Measurements from ENCODE around the gene MEIS2. TPM values are rescaled to one million over a fixed set of nuclear protein-coding genes. Genes with fewer than 3 reads are reported as not detected.

The MEIS2 gene
- total RNA-seq, 1 experiment from 2014 or later = 9.3 TPM

- intact Hi-C loops (cut with micrococcal nuclease; ENCODE audit: unreplicated experiment) = no loop called here
Observed at GRCh38 chr15:37034392-37034791, 66.0 kb downstream of the MEIS2 start.

GRCh38 chr15:37032091-37032775, 68.1 kb downstream of the MEIS2 start:
- H3K4me3 ChIP-seq (ENCODE audit: low read depth, low read length, poor library complexity, severe bottlenecking) = no peak overlapping the region
- peaks cover 18% of the 10 kb centered on the region for H3K4me1 ChIP-seq (ENCODE audit: insufficient read depth, low read length, poor library complexity, severe bottlenecking)
- ChIA-PET POLR2A (ENCODE audit: low non-redundant PET) (interaction anchor here (0.6 kb wide), 1 partner anchor 69 kb away, joined by 3 read pairs; no protein-coding TSS in a partner anchor), CTCF (no interaction called here)
- no peaks in the 10 kb centered on the region for H3K36me3 ChIP-seq (ENCODE audit: insufficient read depth, low read length, poor library complexity, severe bottlenecking)
- no peaks in the 10 kb centered on the region for H3K9me3 ChIP-seq (ENCODE audit: low read depth, low read length, poor library complexity, severe bottlenecking)
- H3K27ac ChIP-seq (ENCODE audit: low read depth, low read length, poor library complexity, severe bottlenecking) = no peak overlapping the region
- no TSS peak for BruUV-seq (replicated peaks)
- no peaks in the 10 kb centered on the region for H3K27me3 ChIP-seq (replicated peaks; ENCODE audit: insufficient read depth, low read depth, low read length, poor library complexity)
- no peak for DNase-seq (ENCODE audit: low spot score)
- TF ChIP-seq CTCF (conservative IDR thresholded peaks at IDR 0.05; ENCODE audit: low read depth, low read length) (no peak), EZH2 (IDR thresholded peaks at IDR 0.05; ENCODE audit: borderline replicate concordance, low read depth, low read length, poor library complexity, severe bottlenecking) (no peak)
- intact Hi-C loops (cut with micrococcal nuclease; ENCODE audit: unreplicated experiment) = no loop called here

More at GRCh38 chr15:37034392-37034791, 66.0 kb downstream of the MEIS2 start:
- no peaks in the 10 kb centered on the region for H3K27me3 ChIP-seq (replicated peaks; ENCODE audit: insufficient read depth, low read depth, low read length, poor library complexity)
- no peaks in the 10 kb centered on the region for H3K36me3 ChIP-seq (ENCODE audit: insufficient read depth, low read length, poor library complexity, severe bottlenecking)
- ChIA-PET CTCF (no interaction called here), POLR2A (ENCODE audit: low non-redundant PET) (no interaction called here)
- H3K4me3 ChIP-seq (ENCODE audit: low read depth, low read length, poor library complexity, severe bottlenecking) = no peak overlapping the region
- no peaks in the 10 kb centered on the region for H3K9me3 ChIP-seq (ENCODE audit: low read depth, low read length, poor library complexity, severe bottlenecking)
- no peak for DNase-seq (ENCODE audit: low spot score)
- BruUV-seq (replicated peaks) = no TSS peak
- H3K27ac ChIP-seq (ENCODE audit: low read depth, low read length, poor library complexity, severe bottlenecking) = no peak overlapping the region
- peaks cover 5% of the 10 kb centered on the region for H3K4me1 ChIP-seq (ENCODE audit: insufficient read depth, low read length, poor library complexity, severe bottlenecking)
- TF ChIP-seq CTCF (conservative IDR thresholded peaks at IDR 0.05; ENCODE audit: low read depth, low read length) (no peak), EZH2 (IDR thresholded peaks at IDR 0.05; ENCODE audit: borderline replicate concordance, low read depth, low read length, poor library complexity, severe bottlenecking) (no peak)

GRCh38 chr15:37031198-37031597, 69.2 kb downstream of the MEIS2 start:
- Histone ChIP-seq H3K27me3 (replicated peaks; ENCODE audit: insufficient read depth, low read depth, low read length, poor library complexity) (no peaks in the 10 kb centered on the region), H3K4me1 (ENCODE audit: insufficient read depth, low read length, poor library complexity, severe bottlenecking) (peaks cover 21% of the 10 kb centered on the region), H3K9me3 (ENCODE audit: low read depth, low read length, poor library complexity, severe bottlenecking) (no peaks in the 10 kb centered on the region), H3K27ac (ENCODE audit: low read depth, low read length, poor library complexity, severe bottlenecking) (no peak overlapping the region), H3K36me3 (ENCODE audit: insufficient read depth, low read length, poor library complexity, severe bottlenecking) (no peaks in the 10 kb centered on the region), H3K4me3 (ENCODE audit: low read depth, low read length, poor library complexity, severe bottlenecking) (no peak overlapping the region)
- TF ChIP-seq CTCF (conservative IDR thresholded peaks at IDR 0.05; ENCODE audit: low read depth, low read length) (no peak), EZH2 (IDR thresholded peaks at IDR 0.05; ENCODE audit: borderline replicate concordance, low read depth, low read length, poor library complexity, severe bottlenecking) (no peak)
- no TSS peak for BruUV-seq (replicated peaks)
- DNase-seq (ENCODE audit: low spot score) = no peak
- intact Hi-C loops (cut with micrococcal nuclease; ENCODE audit: unreplicated experiment) = no loop called here
- CTCF ChIA-PET = no interaction called here
- POLR2A ChIA-PET (ENCODE audit: low non-redundant PET) = no interaction called here

All from A673 (cell line).